ENCODE data around the gene GSDME.

GRCh38 chr7:24786941-24787340 lies 29.7 kb upstream of the GSDME start:
- TF ChIP-seq NFE2L2 (IDR thresholded peaks at IDR 0.05; ENCODE audit: low read depth, low read length) (peak; percentile 85), BHLHE40 (IDR thresholded peaks at IDR 0.05; ENCODE audit: low read depth, low read length) (peak; percentile 80), RAD21 (IDR thresholded peaks at IDR 0.05; ENCODE audit: low read length) (no peak), RCOR1 (IDR thresholded peaks at IDR 0.05; ENCODE audit: insufficient replicate concordance, low read length) (no peak), CTCF (conservative IDR thresholded peaks at IDR 0.05; ENCODE audit: low read depth, low read length) (no peak), ELK1 (IDR thresholded peaks at IDR 0.05; ENCODE audit: borderline replicate concordance, low read depth, low read length) (no peak)
